GM18867 (cell line): ENCODE results near the gene TMEM255B.
"Not testable (repeated sequence)": the region's sequence is repeated elsewhere in the genome, so short reads cannot be mapped to it uniquely, and the experiment has no call there.

ENCODE experiments used
- ATAC-seq: cut with Tn5 transposase; IDR thresholded peaks from one replicate; pipeline ENCODE4 v1.9.1; 2021; ENCODE audit warnings: mild to moderate bottlenecking, moderate library complexity; ENCODE audit not compliant: unreplicated experiment

Gene TMEM255B

DNA sequence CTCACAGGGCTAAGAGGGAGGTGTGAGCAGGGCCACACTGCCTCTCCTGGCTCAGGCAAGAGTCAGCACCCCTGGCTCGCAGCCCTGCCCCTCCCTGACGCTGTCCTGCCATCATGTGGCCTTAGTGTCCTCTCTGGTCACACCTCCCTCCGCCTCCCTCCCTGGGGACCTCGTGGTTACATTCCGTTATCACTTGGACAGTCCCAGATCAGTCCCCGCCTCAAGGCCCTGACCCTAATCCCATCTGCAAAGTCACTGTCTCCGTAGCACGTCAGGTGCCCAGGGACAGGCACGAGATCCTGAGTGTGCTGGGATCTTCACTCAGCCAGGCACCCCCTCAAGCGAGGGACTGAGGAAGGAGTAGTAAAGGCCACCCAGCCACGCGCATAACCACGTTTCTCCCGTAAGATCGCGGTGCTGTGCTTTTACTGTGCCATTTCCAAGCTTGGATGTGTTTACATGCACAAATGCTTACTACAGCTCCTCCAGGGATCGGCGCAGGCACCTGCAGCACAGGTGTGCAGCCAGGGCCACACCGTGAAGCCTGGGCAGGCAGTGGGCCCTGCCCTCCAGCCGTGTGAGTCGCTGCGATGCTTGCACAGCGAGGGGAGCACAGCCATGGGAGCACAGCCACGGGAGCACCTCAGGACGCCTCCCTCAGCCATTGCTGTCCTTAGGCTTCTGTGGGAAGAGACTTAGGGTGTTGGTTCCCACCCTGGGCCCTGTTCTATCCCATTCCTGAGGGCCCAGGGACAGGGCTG is 10.7 kb upstream of the TMEM255B start:
- no peak for ATAC-seq

DNA sequence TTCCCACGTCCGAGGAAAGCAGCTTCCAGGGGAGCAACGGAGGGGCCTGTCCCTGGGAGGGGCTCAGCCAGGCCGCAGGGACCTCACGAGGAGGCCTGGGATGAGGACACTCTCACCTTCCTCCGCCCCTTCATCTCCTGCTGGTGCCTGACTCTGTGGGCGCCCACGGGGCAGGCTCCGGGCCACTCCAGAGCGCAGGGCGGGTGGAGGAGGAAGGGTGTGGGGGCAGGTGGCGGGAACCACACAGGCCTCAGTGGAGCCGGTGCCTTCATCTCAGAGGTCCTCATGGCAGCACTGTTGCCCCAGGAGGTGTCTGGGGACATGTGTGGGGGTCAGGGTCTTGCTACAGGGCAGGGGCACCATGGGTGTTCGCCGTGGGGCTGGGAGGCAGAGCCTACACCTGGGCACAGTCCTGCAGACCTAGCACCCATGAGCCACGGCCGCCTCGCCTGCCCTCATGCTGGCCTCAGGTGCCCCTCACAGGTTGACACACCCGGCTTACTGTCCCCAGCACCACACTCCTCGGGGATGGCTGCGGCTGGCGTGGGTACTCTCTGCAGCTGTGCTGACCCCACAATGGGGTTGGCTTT is 10.1 kb upstream of the TMEM255B start:
- ATAC-seq: no peak

DNA sequence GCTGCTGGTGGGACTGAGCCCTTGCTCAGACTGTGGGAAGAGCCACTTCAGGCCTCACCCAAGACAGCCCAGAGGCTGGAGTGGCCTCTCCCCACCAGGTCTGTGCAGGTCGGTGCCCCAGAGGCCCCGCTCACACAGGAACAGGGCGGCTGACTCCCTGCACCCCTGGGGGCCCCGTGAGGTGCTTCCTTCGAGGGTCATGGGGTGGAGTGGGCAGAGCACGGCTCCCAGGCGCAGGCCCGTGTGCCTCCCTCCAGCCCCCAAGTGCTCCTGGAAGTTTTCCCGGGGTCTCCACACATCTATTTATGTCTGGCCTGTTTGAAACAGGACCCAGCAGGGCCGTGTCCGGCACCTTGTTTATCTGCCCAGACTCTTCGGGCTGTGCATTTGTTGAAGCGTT is 9.5 kb upstream of the TMEM255B start:
- no peak for ATAC-seq

DNA sequence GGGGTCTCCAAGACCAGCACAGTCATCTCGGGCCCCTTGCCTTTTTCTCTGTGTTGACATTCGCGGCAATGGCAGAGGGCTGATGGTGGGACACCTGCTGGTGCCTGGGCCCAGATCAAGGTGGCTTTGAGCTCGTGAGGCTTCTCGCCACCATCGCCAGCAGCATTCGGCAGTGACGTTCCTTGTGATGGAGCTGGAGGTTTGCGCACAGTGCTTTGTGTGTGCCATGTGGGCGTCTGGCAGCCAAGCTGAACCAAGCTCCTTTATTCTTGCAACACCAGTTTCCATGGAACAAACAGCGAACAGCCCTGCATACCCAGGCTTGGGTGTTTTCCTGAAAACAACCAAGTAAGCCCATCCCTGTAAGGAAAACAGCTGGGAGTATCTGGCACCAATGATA is 9.1 kb upstream of the TMEM255B start:
- no peak for ATAC-seq

DNA sequence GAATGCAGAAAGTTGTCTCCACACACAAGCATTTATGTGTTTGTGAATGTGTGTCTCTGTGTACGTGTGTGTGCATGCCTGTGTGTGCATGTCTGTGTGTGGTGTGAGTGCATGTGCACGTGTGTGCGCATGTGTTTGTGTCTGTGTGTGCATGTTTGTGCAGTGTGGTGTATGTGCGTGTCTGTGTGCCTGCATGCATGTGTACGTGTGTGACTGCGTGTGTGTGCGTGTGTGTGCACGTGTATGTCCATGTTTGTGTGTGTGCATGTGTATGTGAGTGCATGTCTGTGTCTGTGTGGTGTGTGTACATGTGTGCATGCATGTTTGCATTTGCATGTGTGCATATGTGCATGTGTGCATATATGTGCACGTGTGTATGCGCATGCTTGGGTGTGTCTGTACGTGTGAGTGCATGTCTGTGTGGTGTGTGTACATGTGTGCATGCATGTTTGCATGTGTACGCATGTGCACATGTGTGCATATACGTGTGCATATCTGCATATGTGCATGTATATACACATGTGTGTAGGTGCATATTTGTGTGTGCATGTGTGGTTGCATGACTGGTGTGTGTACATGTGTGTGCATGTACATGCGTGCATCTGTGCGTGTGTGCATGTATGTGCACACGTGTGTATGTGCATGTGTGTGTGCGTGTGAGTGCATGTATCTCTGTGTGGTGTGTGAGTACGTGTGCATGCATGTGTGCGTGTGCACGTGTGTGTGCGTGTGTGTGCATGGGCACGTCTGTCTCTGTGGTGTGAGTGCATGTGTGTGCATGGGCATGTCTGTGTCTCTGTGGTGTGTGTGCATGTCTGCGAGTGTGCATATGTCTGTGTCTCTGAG is 8.2 kb upstream of the TMEM255B start:
- no peak for ATAC-seq

DNA sequence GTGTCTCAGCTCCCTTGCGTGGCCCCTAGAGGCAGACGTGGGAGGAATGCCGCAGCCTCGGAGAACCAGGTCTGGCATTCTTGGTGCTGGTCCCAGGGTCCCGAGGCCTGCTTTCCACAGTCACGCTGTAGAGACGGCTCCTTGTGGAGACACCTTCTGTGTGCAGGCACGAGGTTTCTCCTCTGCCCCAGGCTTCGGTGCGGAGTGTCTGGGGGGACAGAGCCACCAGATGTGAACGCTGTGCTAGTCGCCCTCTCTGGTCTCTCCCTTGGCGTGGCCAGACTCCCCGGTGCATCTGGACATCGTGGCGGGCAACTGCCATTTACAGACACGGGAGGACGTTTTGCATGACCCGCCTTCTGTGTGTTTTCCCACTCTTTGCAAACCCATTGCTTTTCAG is 7.5 kb upstream of the TMEM255B start:
- ATAC-seq: no peak

DNA sequence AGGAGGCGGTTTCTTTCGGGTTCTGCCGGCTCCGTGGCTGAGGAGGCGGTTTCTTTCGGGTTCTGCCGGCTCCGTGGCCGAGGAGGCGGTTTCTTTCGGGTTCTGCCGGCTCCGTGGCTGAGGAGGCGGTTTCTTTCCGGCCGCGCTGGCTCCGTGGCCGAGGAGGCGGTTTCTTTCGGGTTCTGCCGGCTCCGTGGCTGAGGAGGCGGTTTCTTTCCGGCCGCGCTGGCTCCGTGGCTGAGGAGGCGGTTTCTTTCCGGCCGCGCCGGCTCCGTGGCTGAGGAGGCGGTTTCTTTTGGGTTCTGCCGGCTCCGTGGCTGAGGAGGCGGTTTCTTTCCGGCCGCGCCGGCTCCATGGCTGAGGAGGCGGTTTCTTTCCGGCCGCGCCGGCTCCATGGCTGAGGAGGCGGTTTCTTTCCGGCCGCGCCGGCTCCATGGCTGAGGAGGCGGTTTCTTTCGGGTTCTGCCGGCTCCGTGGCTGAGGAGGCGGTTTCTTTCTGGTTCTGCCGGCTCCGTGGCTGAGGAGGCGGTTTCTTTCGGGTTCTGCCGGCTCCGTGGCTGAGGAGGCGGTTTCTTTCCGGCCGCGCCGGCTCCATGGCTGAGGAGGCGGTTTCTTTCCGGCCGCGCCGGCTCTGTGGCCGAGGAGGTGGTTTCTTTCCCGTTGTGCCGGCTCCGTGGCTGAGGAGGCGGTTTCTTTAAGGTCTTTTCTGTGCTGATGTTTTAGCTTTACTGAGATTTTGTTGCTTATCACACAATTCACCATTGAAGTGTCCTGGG is 6.6 kb upstream of the TMEM255B start:
- not testable (repeated sequence) for ATAC-seq

DNA sequence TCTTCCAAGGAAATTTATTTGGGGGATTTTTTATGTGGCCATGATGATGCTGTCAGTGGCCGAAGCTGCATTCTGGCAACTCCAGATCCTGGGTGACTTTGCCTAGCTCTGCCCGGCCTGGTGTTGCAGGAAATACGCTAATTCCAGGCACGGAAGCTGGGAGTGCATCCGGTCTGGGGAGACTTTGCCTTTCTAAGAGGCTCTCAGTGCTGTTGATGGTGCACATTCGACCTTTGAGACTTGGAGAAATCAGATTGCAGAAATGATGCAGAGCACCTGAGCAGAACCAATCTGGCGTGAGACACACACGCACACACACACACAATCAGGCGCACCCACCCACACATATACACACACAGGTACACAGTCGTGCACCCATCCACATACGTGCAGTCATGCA is 5.9 kb upstream of the TMEM255B start:
- ATAC-seq: no peak

DNA sequence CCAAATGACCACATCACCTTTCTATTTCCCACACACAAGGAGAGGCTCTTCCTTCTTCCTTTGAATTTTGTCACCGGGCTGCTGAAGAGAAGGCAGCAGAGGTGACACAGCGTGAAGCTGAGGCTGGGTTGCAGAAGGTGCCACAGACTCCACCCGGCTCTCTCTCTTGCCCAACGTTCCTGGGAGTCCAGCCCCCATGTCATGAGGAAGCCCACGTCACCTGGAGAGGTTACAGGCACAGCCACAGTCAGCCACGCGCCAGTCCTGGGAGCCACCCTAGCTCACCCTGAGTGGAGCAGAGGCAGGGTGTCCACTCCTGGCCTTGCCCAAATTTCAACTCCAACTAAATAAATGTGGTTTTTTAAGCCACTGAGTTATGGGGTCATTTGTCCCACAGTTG is 4.8 kb upstream of the TMEM255B start:
- ATAC-seq: no peak

DNA sequence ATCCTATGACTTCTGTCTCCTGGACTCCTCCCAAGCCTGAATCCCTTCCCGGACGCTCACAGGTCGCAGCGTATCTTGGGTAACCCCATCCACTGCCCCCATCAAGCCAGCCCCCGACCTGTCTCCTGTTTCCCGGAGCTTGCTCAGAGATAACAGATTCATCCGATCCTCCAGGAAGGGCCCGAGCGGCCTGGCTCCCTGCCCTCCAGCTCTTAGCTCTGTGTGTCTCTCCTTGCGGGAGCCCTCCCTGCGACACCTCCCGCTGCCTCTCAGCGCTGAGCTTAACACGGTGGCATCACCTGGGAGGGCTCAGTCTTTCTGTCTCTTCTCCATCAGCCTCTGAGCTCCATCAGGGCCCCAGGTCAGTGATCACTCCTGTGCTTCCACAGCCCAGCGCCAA is 4.3 kb upstream of the TMEM255B start:
- ATAC-seq: no peak

DNA sequence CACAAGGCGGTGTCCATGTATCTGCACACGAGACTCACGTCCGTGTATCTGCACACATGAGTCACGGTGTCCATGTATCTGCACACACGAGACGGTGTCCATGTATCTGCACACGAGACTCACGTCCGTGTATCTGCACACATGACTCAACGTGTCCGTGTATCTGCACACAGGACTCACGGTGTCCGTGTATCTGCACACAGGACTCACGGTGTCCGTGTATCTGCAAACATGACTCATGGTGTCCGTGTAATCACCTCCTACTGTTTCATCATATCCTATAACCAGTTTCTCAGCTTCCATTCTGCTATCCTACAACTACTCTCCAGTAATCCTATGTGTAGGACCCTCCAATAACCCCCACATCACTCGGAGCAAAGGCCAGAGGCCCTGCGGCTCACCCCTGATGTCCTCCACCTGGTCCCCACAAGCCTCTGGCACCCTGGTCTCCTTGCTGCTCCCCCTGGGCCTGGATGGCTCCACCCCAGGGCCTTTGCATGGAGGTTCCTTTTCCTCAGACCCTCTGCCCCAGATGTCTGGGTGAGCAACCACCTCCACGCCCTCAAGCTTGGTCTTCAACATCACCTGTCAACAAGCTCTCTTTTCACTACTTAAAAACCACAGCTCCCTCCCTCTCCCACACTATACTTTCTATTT is 2.5 kb upstream of the TMEM255B start:
- ATAC-seq: no peak

DNA sequence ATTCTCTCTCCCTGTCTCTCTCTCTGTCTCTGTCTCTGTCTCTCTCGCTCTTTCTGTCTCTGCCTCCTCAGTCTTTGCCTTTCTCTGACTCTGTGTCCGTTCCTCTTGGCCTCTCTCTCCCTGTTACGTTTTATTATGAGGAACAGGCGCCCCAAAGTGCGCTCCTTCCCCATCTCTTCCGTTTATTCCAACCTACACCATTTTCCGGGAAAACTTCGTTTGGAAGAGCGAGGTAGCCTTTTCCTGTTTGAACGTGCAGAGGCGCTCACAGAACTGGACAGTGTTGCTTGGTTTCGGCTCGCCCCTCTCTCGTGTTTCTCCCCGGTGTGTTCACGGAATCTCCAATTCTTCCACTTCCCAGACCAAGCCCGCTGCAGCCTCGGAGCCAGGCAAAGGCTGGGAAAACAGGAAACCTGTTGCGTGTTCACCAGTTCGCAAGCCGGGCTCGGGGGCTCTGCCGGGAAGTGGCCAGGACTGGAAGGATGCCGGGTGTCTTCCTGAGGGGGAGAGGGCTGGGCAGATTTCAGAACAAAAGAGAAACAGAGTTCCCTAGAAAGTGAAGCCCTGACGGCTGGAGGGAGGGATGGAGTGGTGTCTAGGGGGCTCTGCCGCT is 605 bp downstream of the TMEM255B start:
- no peak for ATAC-seq

DNA sequence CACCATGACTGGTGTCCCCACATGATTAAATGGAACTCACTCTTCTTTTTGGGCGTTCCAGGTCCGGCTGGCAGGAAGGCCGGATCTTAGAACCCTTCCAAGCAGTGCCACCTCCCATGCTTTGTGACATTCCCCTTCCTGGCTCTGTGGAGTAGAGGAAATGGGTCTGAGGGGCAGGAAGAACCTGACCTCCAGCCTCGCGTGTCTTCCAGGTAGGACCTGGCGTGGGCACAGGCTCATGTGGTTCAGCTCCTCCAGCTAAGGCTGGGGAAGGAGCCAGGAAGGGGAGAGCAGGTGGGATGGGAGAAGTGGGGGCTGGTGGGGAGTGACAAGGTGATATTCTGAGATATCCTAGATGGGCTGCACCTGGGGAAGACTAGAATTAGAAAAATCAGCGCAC is 2.1 kb downstream of the TMEM255B start:
- no peak for ATAC-seq

DNA sequence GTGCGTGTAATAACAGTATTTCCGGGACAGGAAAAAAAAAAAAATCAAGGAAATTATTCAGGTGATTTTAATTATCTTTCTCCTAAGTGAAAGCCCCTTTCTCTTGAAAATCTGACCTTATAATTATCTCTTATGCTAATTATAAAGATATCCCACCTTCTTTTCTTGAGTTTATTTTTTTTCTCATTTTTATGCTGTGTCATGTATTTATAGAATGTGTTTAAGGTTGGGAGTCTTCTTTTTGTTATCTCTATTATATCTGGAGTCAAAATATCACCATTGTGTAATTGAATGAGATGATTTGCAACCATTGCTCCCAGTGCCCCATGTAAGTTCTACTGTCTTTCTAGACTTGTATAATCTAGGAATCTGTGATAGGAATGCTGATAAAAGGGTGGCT is 3.0 kb downstream of the TMEM255B start:
- no peak for ATAC-seq

DNA sequence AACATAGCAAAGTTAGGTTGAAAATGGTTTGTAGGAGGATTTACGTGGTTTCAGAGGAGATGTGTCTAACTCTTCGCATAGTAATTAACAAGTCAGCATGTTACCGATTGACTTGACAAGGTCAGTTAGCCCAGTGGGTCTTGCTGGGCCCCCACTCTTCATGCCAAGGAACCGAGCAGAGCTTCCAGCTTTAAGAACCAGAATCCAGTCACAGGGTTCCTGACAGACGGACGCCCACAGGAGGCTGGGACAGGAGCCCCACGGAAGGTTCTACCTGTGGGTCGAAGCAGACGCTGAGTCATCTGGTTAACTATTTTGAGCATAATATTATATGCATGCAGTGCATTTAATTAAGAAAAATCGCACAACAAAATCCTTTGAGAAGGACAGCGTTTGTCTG is 3.5 kb downstream of the TMEM255B start:
- ATAC-seq: no peak

DNA sequence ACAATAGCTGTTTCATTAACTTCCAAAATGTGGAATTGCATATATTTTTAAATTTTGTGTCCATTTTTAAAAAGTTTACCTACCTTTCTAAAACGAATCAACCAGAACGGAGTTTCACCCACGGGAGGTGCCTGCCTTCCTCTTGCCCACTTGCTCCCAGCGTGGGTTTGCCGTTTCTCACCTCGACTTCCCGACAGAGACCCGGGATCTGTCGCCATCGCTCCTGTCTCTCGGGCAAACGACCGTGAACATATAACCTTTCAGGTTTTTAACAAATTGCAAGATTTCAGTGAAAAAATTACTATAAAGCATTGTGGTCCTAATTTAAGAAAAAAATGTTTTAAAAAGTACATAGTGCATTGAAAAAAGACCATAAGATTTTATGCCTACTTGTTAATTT is 4.2 kb downstream of the TMEM255B start:
- no peak for ATAC-seq

DNA sequence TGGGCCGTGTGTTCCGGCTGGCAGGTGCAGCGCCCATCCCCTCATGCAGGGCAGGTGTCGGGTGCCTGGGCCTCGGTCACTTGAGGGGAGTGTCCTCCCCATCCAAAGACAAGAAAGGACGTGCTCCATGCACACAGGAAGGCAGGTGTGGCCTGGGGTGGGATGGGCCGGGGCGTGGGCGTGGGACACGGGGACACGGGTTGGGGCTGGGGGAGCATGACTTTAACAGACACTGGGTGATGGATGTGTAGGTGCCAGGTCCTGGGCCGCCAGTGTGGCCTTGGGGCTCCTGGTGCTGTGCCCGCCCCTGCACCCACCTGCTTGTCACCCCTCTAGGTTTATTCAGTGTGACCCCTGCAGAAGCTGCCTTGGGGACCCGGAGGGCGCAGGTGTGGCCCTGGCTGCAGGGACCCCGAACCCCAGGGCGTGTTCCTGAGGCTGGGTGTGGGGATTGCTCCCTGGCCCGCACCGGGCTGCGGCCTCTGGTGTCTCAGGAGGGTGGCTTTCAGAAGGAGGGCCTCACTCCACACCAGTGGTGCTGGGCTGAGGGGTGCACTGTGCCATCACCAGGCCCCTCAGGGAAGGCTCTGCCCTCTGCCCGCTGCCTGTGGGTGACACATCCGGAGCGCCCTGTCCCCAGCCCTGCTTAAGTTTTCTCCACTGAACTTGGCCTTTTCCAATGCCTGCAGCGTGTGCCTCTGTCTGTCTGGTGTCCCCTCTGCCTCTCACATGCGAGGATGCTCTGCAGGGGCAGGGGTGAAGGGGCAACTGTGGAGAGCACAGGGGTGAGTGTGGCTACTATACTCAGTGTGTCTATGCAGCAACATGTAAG is 5.2 kb downstream of the TMEM255B start:
- ATAC-seq: no peak

DNA sequence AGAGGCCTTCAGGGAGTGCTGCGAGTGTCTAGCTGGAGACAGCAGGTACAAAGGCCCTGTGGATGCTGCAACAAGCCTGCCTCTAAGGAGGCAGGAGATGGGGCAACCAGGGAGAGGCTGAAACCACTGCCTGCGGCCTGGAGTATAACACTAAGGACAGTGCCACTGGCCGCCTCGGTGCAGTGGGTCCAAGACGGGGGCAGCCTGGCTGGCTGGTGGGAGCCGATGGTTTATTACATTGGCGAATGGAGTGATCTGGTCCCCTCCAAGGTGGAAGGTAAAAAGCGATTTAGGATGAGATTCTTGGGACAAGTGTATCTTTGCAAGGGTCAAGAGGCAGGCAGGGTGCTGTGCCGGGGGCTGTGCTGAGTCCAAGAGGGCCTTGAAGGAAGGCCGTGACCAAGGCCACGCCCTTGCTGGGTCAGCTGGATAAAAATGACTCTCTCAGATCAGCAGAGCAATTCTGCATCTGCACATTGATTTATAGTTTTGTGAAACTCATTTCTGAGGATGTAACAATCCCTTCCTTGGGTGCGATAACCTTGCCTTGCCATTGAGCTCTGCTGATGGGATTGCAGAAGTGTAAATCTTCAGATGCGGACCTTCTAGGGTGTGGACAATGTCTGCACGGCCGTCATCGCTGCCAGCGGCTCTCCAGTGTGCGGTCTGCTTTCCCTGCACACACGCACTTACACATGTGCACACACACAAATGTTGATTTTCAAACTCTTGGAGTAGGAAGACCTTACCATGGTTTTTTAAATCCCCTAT is 6.0 kb downstream of the TMEM255B start:
- no peak for ATAC-seq

DNA sequence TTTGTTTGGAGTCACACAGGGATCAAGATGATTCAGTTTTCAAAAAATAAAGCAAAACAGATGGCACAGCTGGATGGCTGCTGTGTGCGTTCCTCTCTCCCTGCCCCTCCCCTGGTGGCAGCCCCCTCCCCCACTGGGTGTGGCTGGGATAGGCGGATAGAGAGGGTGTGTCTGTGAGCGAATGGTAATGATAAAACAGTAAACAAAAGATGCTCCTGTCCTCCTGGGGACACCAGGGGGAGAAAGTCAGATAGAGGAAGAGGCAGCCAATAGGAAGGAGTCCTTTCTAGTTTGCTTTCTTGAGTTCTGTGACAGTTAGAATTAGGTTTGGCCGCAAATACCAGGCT is 6.5 kb downstream of the TMEM255B start:
- ATAC-seq: no peak
